Testis (tissue), 3 donors: ENCODE measurements around the gene NALCN. TPM values are rescaled to one million over a fixed set of nuclear protein-coding genes. Genes with fewer than 3 reads are reported as not detected.
A peak's percentile ranks its signal among the peaks of the same experiment; 100 is the strongest.

Experiments
- DNase-seq: peaks from one replicate; pipeline ENCODE4 v3.0.0-alpha.2; 2019
- H3K27ac ChIP-seq, 2 donors: fragments of 200-600 bp; sonication (generic); one replicate each; pipeline ENCODE4 v1.5.1; 2019
- H3K27me3 ChIP-seq: fragments of 200-600 bp; sonication (generic); one replicate; pipeline ENCODE4 v1.5.1; 2019
- H3K36me3 ChIP-seq: fragments of 200-600 bp; sonication (generic); one replicate; pipeline ENCODE4 v1.5.1; 2017; ENCODE audit warnings: low read depth; ENCODE audit errors: missing control alignments
- H3K4me1 ChIP-seq: fragments of 200-600 bp; sonication (generic); one replicate; pipeline ENCODE4 v1.5.1; 2019
- H3K4me3 ChIP-seq, 2 donors: fragments of 200-600 bp; sonication (generic); one replicate each; pipeline ENCODE4 v1.5.1; 2017 to 2019
- H3K9me3 ChIP-seq: fragments of 200-600 bp; sonication (generic); one replicate; pipeline ENCODE4 v1.5.1; 2017
- CTCF ChIP-seq, 3 experiments: fragments of 450-650 bp in 2 of 3; fragments of 200-600 bp in 1 of 3; sonication (generic) in 1 of 3; IDR thresholded peaks; one replicate each; pipeline ENCODE4 v1.5.1; 2016 to 2019; ENCODE audit warnings: antibody characterized with exemption in 3 of 3, mild to moderate bottlenecking in 2 of 3, moderate library complexity in 1 of 3
- POLR2A ChIP-seq: fragments of 450-650 bp; IDR thresholded peaks from one replicate; pipeline ENCODE4 v1.6.1; 2017; ENCODE audit warnings: antibody characterized with exemption, mild to moderate bottlenecking, moderate library complexity
- WGBS, 2 donors: methylation state at CpG; one replicate each; pipeline ENCODE4 v1.1.5; 2018; 5-methylcytosine and 5-hydroxymethylcytosine counted together
- intact Hi-C: fragments of 100-400 bp; cut with DNase I; formaldehyde crosslinking; loops from one replicate; pipeline ENCODE4 v1.15.1; 2023; ENCODE audit warnings: low total_unique reads
- polyA plus RNA-seq: library from polyadenylated mRNA; stranded (reverse); fragments of 350-450 nt; fragmentation: Illumina TruSeq; extraction: RNeasy Lipid Tissue Mini Kit (QIAGEN cat#74804); gene quantifications from one replicate; pipeline ENCODE4 v1.2.3, GENCODE V29; 2014; ENCODE audit warnings: low read depth, low replicate concordance; ENCODE audit not compliant: insufficient read depth
- total RNA-seq, 2 donors: library from RNA; depleted of rRNA; stranded (reverse); fragments of >200 nt; gene quantifications; one replicate each; pipeline ENCODE4 v1.2.3, GENCODE V29; 2016

NALCN gene
- total and polyA plus RNA-seq, 3 donors from 2014 or later, result 2.9 to 4.0 (median 3.2) TPM

GRCh38 chr13:101178406-101178805 lies 237.9 kb downstream of the NALCN start:
- intact Hi-C loops, result no loop called here
- whole genome bisulfite sequencing, 2 donors, result 29 to 33% methylated on average over 4 of the region's 4 CpGs
- H3K36me3 ChIP-seq, result no peaks in the 10 kb centered on the region
- H3K4me1 ChIP-seq, result no peaks in the 10 kb centered on the region
- H3K27me3 ChIP-seq, result no peaks in the 10 kb centered on the region
- no peak overlapping the region for H3K4me3 ChIP-seq
- no peak for TF ChIP-seq POLR2A
- no peak for TF ChIP-seq CTCF (IDR thresholded peaks at IDR 0.05)
- no peak for DNase-seq
- no peaks in the 10 kb centered on the region for H3K9me3 ChIP-seq
- no peak overlapping the region for H3K27ac ChIP-seq

GRCh38 chr13:101170306-101170705 lies 246.0 kb downstream of the NALCN start:
- Histone ChIP-seq H3K27ac (no peak overlapping the region), H3K36me3 (no peaks in the 10 kb centered on the region), H3K9me3 (no peaks in the 10 kb centered on the region), H3K4me1 (no peaks in the 10 kb centered on the region), H3K4me3 (no peak overlapping the region), H3K27me3 (no peaks in the 10 kb centered on the region)
- WGBS, 2 donors, result 80 to 86% methylated on average over 2 of the region's 2 CpGs
- intact Hi-C loops, result no loop called here
- no peak for DNase-seq
- TF ChIP-seq CTCF (IDR thresholded peaks at IDR 0.05), result no peak
- TF ChIP-seq POLR2A, result no peak

GRCh38 chr13:101157261-101157660 lies 259.0 kb downstream of the NALCN start:
- H3K4me3 ChIP-seq, result no peak overlapping the region
- DNase-seq, result no peak
- 35 to 43% methylated on average over 1 of the region's 1 CpG for WGBS, 2 donors
- no peaks in the 10 kb centered on the region for H3K27me3 ChIP-seq
- H3K9me3 ChIP-seq, result no peaks in the 10 kb centered on the region
- no peak for TF ChIP-seq POLR2A
- TF ChIP-seq CTCF (IDR thresholded peaks at IDR 0.05), result no peak
- intact Hi-C loops, result no loop called here
- H3K4me1 ChIP-seq, result no peaks in the 10 kb centered on the region
- no peak overlapping the region for H3K27ac ChIP-seq
- H3K36me3 ChIP-seq, result no peaks in the 10 kb centered on the region

GRCh38 chr13:101155920-101156319 lies 260.4 kb downstream of the NALCN start:
- Histone ChIP-seq H3K4me1 (no peaks in the 10 kb centered on the region), H3K9me3 (no peaks in the 10 kb centered on the region), H3K4me3 (no peak overlapping the region), H3K36me3 (no peaks in the 10 kb centered on the region), H3K27me3 (no peaks in the 10 kb centered on the region), H3K27ac (no peak overlapping the region)
- intact Hi-C loops, result no loop called here
- TF ChIP-seq CTCF (IDR thresholded peaks at IDR 0.05) (peak in 2 of 3 experiments; percentile 15 to 22), POLR2A (no peak)
- 69 to 80% methylated on average over 2 of the region's 2 CpGs for WGBS, 2 donors
- no peak for DNase-seq

- H3K27me3 ChIP-seq, result no peaks in the 10 kb centered on the region
- no peaks in the 10 kb centered on the region for H3K36me3 ChIP-seq
- no peak for DNase-seq
- no peaks in the 10 kb centered on the region for H3K4me1 ChIP-seq
- H3K27ac ChIP-seq, result no peak overlapping the region
- intact Hi-C loops, result no loop called here
- H3K4me3 ChIP-seq, result no peak overlapping the region
- no peaks in the 10 kb centered on the region for H3K9me3 ChIP-seq
- 28 to 50% methylated on average over 3 of the region's 3 CpGs for WGBS, 2 donors
- TF ChIP-seq POLR2A (no peak), CTCF (IDR thresholded peaks at IDR 0.05) (no peak)
Measured at GRCh38 chr13:101152184-101152583, 264.1 kb downstream of the NALCN start.
